WTC11 (cell line): Measurements from ENCODE around the gene IL18R1.

Experiments used
- CREM ChIP-seq: sonication (generic); formaldehyde crosslinking; IDR thresholded peaks from 2 replicates; pipeline ENCODE4 v1.8.1; 2022; ENCODE audit warnings: mild to moderate bottlenecking, missing genetic modification reagents, moderate library complexity
- CTCF ChIP-seq: fragments of 200-600 bp; IDR thresholded peaks from 2 replicates; pipeline ENCODE4 v1.8.0; 2022; ENCODE audit warnings: antibody characterized with exemption
- NR1H2 ChIP-seq: sonication (generic); formaldehyde crosslinking; IDR thresholded peaks from 2 replicates; pipeline ENCODE4 v1.9.0; 2021; ENCODE audit warnings: mild to moderate bottlenecking, moderate library complexity, missing genetic modification reagents
- USF2 ChIP-seq: sonication (generic); formaldehyde crosslinking; IDR thresholded peaks from 2 replicates; pipeline ENCODE4 v1.8.1; 2023; ENCODE audit warnings: mild to moderate bottlenecking, missing genetic modification reagents, moderate library complexity
- ZNF416 ChIP-seq: fragments of 250-450 bp; sonication (Bioruptor Pico); IDR thresholded peaks from 2 replicates; pipeline ENCODE4 v1.9.0; 2021; ENCODE audit warnings: mild to moderate bottlenecking, inconsistent platforms

GRCh38 chr2:102386004-102386403 is 30.4 kb downstream of the IL18R1 start:
- TF ChIP-seq CTCF (no peak), CREM (CRISPR knock-in tag) (no peak), ZNF416 (CRISPR knock-in tag) (no peak), NR1H2 (no peak), USF2 (no peak)
